A549 (cell line): ENCODE measurements around the gene OPCML.

Source experiments
- HDAC2 ChIP-seq: fragments of 200-600 bp; sonication (generic); IDR thresholded peaks from 2 replicates; pipeline ENCODE4 v1.6.1; 2016
- JUN ChIP-seq, 2 experiments: fragments of >200 bp; sonication (Bioruptor Twin); formaldehyde crosslinking; IDR thresholded peaks; 2 replicates in 1 of 2; 3 replicates in 1 of 2; pipeline ENCODE4 v1.6.1; 2016 to 2017
- MAFK ChIP-seq: fragments of 450-650 bp; IDR thresholded peaks from 2 replicates; pipeline ENCODE4 v1.6.1; 2014; ENCODE audit not compliant: partially characterized antibody
- NFE2L2 ChIP-seq: fragments of 150-350 bp; conservative IDR thresholded peaks from 2 replicates; pipeline ENCODE4 v1.6.1; 2014; ENCODE audit warnings: low read length
- POLR2A ChIP-seq: IDR thresholded peaks from 2 replicates; pipeline ENCODE4 v1.6.1; 2012; ENCODE audit warnings: mild to moderate bottlenecking, low read length
- RARB ChIP-seq: fragments of 250-450 bp; sonication (Bioruptor Pico); IDR thresholded peaks from 2 replicates; pipeline ENCODE4 v1.8.0; 2021; ENCODE audit warnings: mild to moderate bottlenecking, moderate library complexity
- RCOR1 ChIP-seq: fragments of 150-350 bp; IDR thresholded peaks from 2 replicates; pipeline ENCODE4 v1.6.1; 2014; ENCODE audit warnings: antibody characterized with exemption, low read length, low read depth
- RFX5 ChIP-seq: fragments of 450-650 bp; IDR thresholded peaks from 2 replicates; pipeline ENCODE4 v1.7.1; 2014; ENCODE audit warnings: antibody characterized with exemption, mild to moderate bottlenecking, moderate library complexity
- RNF2 ChIP-seq: fragments of 200-600 bp; sonication (generic); IDR thresholded peaks from 2 replicates; pipeline ENCODE4 v1.6.1; 2016; ENCODE audit warnings: low read depth, mild to moderate bottlenecking, antibody characterized with exemption, moderate library complexity, borderline replicate concordance
- SREBF2 ChIP-seq: fragments of 450-650 bp; IDR thresholded peaks from 2 replicates; pipeline ENCODE4 v1.6.1; 2014; ENCODE audit warnings: mild to moderate bottlenecking, moderate library complexity
- TF ChIP-seq, protein P1 (sequence below): fragments of >200 bp; sonication (Bioruptor Twin); formaldehyde crosslinking; IDR thresholded peaks from 3 replicates; pipeline ENCODE4 v1.5.1; 2016
- TF ChIP-seq, protein P2 (sequence below): fragments of 450-650 bp; IDR thresholded peaks from 2 replicates; pipeline ENCODE4 v1.6.1; 2014; ENCODE audit warnings: antibody characterized with exemption

DNA sequence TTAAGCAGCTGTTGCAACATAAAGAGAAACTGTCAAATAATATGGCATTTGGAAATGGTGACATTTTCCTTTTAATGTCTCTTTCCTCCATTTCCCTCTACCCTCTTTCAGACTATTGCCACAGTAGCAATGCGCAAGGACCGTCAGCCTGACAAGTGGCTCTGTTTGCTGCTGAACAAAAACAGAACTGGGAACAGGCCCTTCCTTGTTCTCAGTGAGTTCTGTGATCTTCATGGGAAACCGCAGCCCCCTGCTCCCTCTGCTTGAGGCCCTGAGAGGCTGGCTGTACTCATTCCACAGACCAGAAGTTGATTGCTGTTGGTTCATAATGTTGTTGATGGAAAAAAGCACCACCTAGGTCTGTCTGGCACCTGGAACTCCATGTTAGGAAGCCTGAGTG, 559.7 kb downstream of the OPCML start:
- TF ChIP-seq NFE2L2 (no peak), MAFK (no peak), POLR2A (no peak), RFX5 (no peak), RARB (no peak), RNF2 (no peak), JUN (IDR thresholded peaks at IDR 0.05) (no peak), RCOR1 (no peak), SREBF2 (no peak), HDAC2 (no peak)
- TF ChIP-seq, protein P1, sequence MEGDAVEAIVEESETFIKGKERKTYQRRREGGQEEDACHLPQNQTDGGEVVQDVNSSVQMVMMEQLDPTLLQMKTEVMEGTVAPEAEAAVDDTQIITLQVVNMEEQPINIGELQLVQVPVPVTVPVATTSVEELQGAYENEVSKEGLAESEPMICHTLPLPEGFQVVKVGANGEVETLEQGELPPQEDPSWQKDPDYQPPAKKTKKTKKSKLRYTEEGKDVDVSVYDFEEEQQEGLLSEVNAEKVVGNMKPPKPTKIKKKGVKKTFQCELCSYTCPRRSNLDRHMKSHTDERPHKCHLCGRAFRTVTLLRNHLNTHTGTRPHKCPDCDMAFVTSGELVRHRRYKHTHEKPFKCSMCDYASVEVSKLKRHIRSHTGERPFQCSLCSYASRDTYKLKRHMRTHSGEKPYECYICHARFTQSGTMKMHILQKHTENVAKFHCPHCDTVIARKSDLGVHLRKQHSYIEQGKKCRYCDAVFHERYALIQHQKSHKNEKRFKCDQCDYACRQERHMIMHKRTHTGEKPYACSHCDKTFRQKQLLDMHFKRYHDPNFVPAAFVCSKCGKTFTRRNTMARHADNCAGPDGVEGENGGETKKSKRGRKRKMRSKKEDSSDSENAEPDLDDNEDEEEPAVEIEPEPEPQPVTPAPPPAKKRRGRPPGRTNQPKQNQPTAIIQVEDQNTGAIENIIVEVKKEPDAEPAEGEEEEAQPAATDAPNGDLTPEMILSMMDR: no peak
- TF ChIP-seq, protein P2, sequence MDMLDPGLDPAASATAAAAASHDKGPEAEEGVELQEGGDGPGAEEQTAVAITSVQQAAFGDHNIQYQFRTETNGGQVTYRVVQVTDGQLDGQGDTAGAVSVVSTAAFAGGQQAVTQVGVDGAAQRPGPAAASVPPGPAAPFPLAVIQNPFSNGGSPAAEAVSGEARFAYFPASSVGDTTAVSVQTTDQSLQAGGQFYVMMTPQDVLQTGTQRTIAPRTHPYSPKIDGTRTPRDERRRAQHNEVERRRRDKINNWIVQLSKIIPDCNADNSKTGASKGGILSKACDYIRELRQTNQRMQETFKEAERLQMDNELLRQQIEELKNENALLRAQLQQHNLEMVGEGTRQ: no peak
